Left colon (tissue), 2 donors: ENCODE data around the gene ATP13A5. TPM values are rescaled to one million over a fixed set of nuclear protein-coding genes. Genes with fewer than 3 reads are reported as not detected.

Source experiments
- ATAC-seq: fragments of 200-7000 bp; cut with Tn5 transposase; one replicate; pipeline ENCODE4 v1.9.1; 2020; ENCODE audit warnings: mild to moderate bottlenecking, moderate library complexity
- DNase-seq, 2 donors: peaks; one replicate each; pipeline ENCODE4 v3.0.0-alpha.2; 2020
- intact Hi-C, 2 donors: fragments of 100-400 bp; cut with DNase I in 1 of 2; cut with micrococcal nuclease in 1 of 2; formaldehyde crosslinking; loops; one replicate each; pipeline versions ENCODE4 v1.11.2 to v1.14.0; 2022; cut with DNase I, micrococcal nuclease
- total RNA-seq, 2 donors: library from RNA; stranded (reverse); fragmentation: NEBNext Ultra II Directional; extraction: Animal tissue kit (Norgen Biotek cat#: 25700); gene quantifications; one replicate each; pipeline ENCODE4 v1.2.1, GENCODE V29; 2021
- donor health status: DM: no; HTN: no; CAD: no.
- donor health status: DM: yes; HTN: yes; CAD: no.

The ATP13A5 gene
- total RNA-seq, 2 donors from 2014 or later: not detected

DNA sequence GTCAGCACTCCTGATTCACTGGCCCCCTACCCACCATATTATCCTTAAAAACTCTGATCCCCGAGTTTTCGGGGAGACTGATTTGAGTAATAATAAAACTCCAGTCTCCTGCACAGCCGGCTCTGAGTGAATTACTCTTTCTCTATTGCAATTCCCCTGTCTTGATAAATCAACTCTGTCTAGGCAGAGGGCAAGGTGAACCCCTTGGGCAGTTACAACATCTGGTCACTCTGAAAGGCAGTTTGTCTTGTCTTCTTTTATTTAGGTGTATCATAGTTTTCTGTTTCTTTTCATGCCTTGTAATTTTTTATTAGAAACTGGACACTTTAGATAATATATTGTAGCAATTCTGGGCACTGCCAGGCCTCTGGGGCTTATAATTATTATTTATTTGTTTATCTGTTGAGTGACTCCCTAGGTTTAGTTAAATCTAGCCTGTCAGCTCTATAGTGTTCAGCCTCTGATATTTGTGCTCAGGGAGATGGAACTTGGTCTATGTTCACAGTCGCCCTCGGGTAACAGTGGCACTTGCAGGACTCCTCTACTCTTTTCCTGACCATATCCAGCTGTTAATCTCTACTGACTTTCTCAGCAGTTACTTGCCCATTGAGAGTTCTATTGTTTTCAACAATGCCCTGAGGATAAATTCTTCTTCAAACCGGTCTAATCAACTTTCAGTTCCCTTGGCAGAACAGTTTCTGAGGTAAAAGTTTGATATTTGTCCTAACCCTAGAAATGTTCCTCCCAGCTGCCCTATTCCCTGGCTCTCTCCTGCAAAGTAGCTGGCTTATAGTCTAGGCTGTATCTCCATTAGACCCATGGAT lies 153.0 kb downstream of the ATP13A5 start:
- DNase-seq (no peak), ATAC-seq (no peak)
- intact Hi-C loops: no loop called here

Other genes starting within 250 kb of the ATP13A5 start
- gene PLAAT1, start 137.5 kb downstream of the ATP13A5 start, total RNA-seq: not detected
- gene ATP13A4, start 176.1 kb upstream of the ATP13A5 start, total RNA-seq: 10 to 100 TPM; 10.7 to 14.2 TPM
- 100 to 1,000 TPM in 1 of 2 donors, 10 to 100 TPM in 1; 81.7 to 116 TPM for gene OPA1, start 214.5 kb upstream of the ATP13A5 start, total RNA-seq